Prostate gland (tissue), 2 donors: ENCODE results near the gene ARHGEF25.

Experiments
- CTCF ChIP-seq, 4 experiments: fragments of 200-600 bp in 2 of 4; fragments of 450-650 bp in 2 of 4; sonication (generic) in 2 of 4; IDR thresholded peaks; 1 replicate in 3 of 4; 2 replicates in 1 of 4; pipeline ENCODE4 v1.5.1; 2016 to 2019; ENCODE audit warnings: antibody characterized with exemption in 4 of 4, mild to moderate bottlenecking in 2 of 4, moderate library complexity in 2 of 4
- POLR2A ChIP-seq: fragments of 450-650 bp; IDR thresholded peaks from one replicate; pipeline ENCODE4 v1.6.1; 2016; ENCODE audit warnings: antibody characterized with exemption, mild to moderate bottlenecking
- POLR2AphosphoS5 ChIP-seq: sonication (generic); formaldehyde crosslinking; IDR thresholded peaks from one replicate; pipeline ENCODE4 v1.6.1; 2017; ENCODE audit warnings: antibody characterized with exemption

DNA sequence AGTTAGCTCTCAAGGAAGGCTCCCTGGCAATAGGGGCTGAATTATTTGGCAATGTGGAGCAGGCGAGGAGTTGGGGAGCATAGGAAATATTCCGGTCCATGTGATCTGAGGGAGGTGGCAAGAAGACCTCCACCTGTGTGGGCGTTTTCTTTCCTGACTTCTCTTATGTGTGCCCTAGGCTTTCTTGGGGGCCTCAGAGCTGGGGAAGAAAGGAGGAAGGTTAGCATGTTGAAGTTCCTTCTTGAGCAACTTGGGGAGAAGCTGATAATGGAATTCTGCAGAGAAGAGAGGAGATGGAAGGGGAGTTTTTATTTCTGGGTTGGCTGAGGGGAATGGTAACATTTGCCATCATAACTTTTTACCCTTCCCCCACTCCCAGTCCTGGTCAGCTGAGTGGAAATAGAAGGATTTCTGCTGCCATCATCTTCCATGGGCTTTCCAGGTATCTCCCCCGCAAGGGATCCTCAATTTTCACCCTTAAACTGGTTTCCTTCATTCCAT, 5.4 kb upstream of the ARHGEF25 start:
- TF ChIP-seq POLR2A (no peak), CTCF (IDR thresholded peaks at IDR 0.05) (no peak), POLR2AphosphoS5 (no peak)
